ENCODE results near the gene CAPN14.

GRCh38 chr2:31147645-31148044 lies 69.7 kb downstream of the CAPN14 start:
- TF ChIP-seq, protein P1, sequence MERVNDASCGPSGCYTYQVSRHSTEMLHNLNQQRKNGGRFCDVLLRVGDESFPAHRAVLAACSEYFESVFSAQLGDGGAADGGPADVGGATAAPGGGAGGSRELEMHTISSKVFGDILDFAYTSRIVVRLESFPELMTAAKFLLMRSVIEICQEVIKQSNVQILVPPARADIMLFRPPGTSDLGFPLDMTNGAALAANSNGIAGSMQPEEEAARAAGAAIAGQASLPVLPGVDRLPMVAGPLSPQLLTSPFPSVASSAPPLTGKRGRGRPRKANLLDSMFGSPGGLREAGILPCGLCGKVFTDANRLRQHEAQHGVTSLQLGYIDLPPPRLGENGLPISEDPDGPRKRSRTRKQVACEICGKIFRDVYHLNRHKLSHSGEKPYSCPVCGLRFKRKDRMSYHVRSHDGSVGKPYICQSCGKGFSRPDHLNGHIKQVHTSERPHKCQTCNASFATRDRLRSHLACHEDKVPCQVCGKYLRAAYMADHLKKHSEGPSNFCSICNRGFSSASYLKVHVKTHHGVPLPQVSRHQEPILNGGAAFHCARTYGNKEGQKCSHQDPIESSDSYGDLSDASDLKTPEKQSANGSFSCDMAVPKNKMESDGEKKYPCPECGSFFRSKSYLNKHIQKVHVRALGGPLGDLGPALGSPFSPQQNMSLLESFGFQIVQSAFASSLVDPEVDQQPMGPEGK (CRISPR knock-in tag; IDR thresholded peaks at IDR 0.05; ENCODE audit: borderline replicate concordance): no peak
- no peak for TF ChIP-seq ISL1 (CRISPR knock-in tag; IDR thresholded peaks at IDR 0.05)
- TF ChIP-seq CSDC2 (CRISPR knock-in tag; IDR thresholded peaks at IDR 0.05): no peak
- TF ChIP-seq TCF4 (CRISPR knock-in tag; IDR thresholded peaks at IDR 0.05; ENCODE audit: borderline replicate concordance): no peak
- no peak for TF ChIP-seq TOX (CRISPR knock-in tag; IDR thresholded peaks at IDR 0.05; ENCODE audit: borderline replicate concordance)
